ENCODE data around the gene SAT1. TPM values are rescaled to one million over a fixed set of nuclear protein-coding genes. Genes with fewer than 3 reads are reported as not detected.
A peak's percentile ranks its signal among the peaks of the same experiment; 100 is the strongest.

Gene SAT1
- total and polyA plus RNA-seq, 4 donors = 269 to 481 (median 393) TPM

GRCh38 chrX:23749576-23749975 lies 33.4 kb upstream of the SAT1 start:
- H3K36me3 ChIP-seq (ENCODE audit: control insufficient read depth in 1 of 2, insufficient read depth in 2 of 2, low read length in 1 of 2) = no peaks in the 10 kb centered on the region
- DNase-seq = no peak
- 53 to 55% methylated on average over 2 of the region's 2 CpGs for WGBS, 2 donors
- no peaks in the 10 kb centered on the region for H3K27me3 ChIP-seq (ENCODE audit: control insufficient read depth in 1 of 2, insufficient read depth in 2 of 2, low read length in 1 of 2)
- no peaks in the 10 kb centered on the region for H3K9me3 ChIP-seq (ENCODE audit: control insufficient read depth, low read length)
- H3K4me3 ChIP-seq (ENCODE audit: low read length in 2 of 2) = no peak overlapping the region
- intact Hi-C loops (cut with DNase I) = no loop called here
- no peak for ATAC-seq (ENCODE audit: low FRiP score)
- no peak overlapping the region for H3K27ac ChIP-seq (ENCODE audit: low read depth in 1 of 2, low read length in 2 of 2)
- H3K4me1 ChIP-seq (ENCODE audit: control insufficient read depth in 1 of 2, insufficient read depth in 2 of 2, low read length in 2 of 2) = no peaks in the 10 kb centered on the region

- no peaks in the 10 kb centered on the region for H3K27me3 ChIP-seq (ENCODE audit: control insufficient read depth in 1 of 2, insufficient read depth in 2 of 2, low read length in 1 of 2)
- ATAC-seq (ENCODE audit: low FRiP score) = peak; percentile 67
- intact Hi-C loops (cut with DNase I) = loop anchor here in 1 of 2 donors (10.0 kb wide), 1 partner anchor 152 kb away; the partner anchor contains the start of genes APOO and CXorf58
Measured at GRCh38 chrX:23752740-23753415, 30.1 kb upstream of the SAT1 start.

GRCh38 chrX:23754664-23755063 lies 28.3 kb upstream of the SAT1 start:
- Histone ChIP-seq H3K36me3 (ENCODE audit: control insufficient read depth in 1 of 2, insufficient read depth in 2 of 2, low read length in 1 of 2) (no peaks in the 10 kb centered on the region), H3K27ac (ENCODE audit: low read depth in 1 of 2, low read length in 2 of 2) (no peak overlapping the region), H3K9me3 (ENCODE audit: control insufficient read depth, low read length) (no peaks in the 10 kb centered on the region), H3K4me3 (ENCODE audit: low read length in 2 of 2) (no peak overlapping the region), H3K4me1 (ENCODE audit: control insufficient read depth in 1 of 2, insufficient read depth in 2 of 2, low read length in 2 of 2) (no peaks in the 10 kb centered on the region), H3K27me3 (ENCODE audit: control insufficient read depth in 1 of 2, insufficient read depth in 2 of 2, low read length in 1 of 2) (no peaks in the 10 kb centered on the region)
- ATAC-seq (ENCODE audit: low FRiP score) = no peak
- WGBS, 2 donors = 81 to 91% methylated on average over 1 of the region's 1 CpG
- intact Hi-C loops (cut with DNase I) = loop anchor here in 1 of 2 donors (10.0 kb wide), 1 partner anchor 150 kb away; the partner anchor contains the start of genes APOO and CXorf58
- DNase-seq = no peak

More at GRCh38 chrX:23752740-23753415, 30.1 kb upstream of the SAT1 start:
- no peak for DNase-seq
- Histone ChIP-seq H3K4me1 (ENCODE audit: control insufficient read depth in 1 of 2, insufficient read depth in 2 of 2, low read length in 2 of 2) (no peaks in the 10 kb centered on the region), H3K36me3 (ENCODE audit: control insufficient read depth in 1 of 2, insufficient read depth in 2 of 2, low read length in 1 of 2) (no peaks in the 10 kb centered on the region), H3K9me3 (ENCODE audit: control insufficient read depth, low read length) (no peaks in the 10 kb centered on the region), H3K27ac (ENCODE audit: low read depth in 1 of 2, low read length in 2 of 2) (peak overlapping the region; percentile 48 to 88), H3K4me3 (ENCODE audit: low read length in 2 of 2) (no peak overlapping the region)
- 8 to 35% methylated on average over 2 of the region's 2 CpGs for WGBS, 2 donors

- intact Hi-C loops (cut with DNase I) = loop anchor here in 1 of 2 donors (10.0 kb wide), 1 partner anchor 149 kb away; the partner anchor contains the start of genes APOO and CXorf58
- DNase-seq (peak in 1 of 2 donors; percentile 69), ATAC-seq (ENCODE audit: low FRiP score) (no peak)
- Histone ChIP-seq H3K9me3 (ENCODE audit: control insufficient read depth, low read length) (no peaks in the 10 kb centered on the region), H3K4me1 (ENCODE audit: control insufficient read depth in 1 of 2, insufficient read depth in 2 of 2, low read length in 2 of 2) (no peaks in the 10 kb centered on the region), H3K27me3 (ENCODE audit: control insufficient read depth in 1 of 2, insufficient read depth in 2 of 2, low read length in 1 of 2) (no peaks in the 10 kb centered on the region), H3K4me3 (ENCODE audit: low read length in 2 of 2) (no peak overlapping the region), H3K36me3 (ENCODE audit: control insufficient read depth in 1 of 2, insufficient read depth in 2 of 2, low read length in 1 of 2) (no peaks in the 10 kb centered on the region), H3K27ac (ENCODE audit: low read depth in 1 of 2, low read length in 2 of 2) (no peak overlapping the region)
- WGBS, 2 donors = 3 to 8% methylated on average over 4 of the region's 4 CpGs
Measured at GRCh38 chrX:23756165-23756564, 26.8 kb upstream of the SAT1 start.

GRCh38 chrX:23759821-23760220 lies 23.2 kb upstream of the SAT1 start:
- Histone ChIP-seq H3K9me3 (ENCODE audit: control insufficient read depth, low read length) (no peaks in the 10 kb centered on the region), H3K36me3 (ENCODE audit: control insufficient read depth in 1 of 2, insufficient read depth in 2 of 2, low read length in 1 of 2) (no peaks in the 10 kb centered on the region), H3K4me3 (ENCODE audit: low read length in 2 of 2) (no peak overlapping the region), H3K4me1 (ENCODE audit: control insufficient read depth in 1 of 2, insufficient read depth in 2 of 2, low read length in 2 of 2) (no peaks in the 10 kb centered on the region), H3K27ac (ENCODE audit: low read depth in 1 of 2, low read length in 2 of 2) (no peak overlapping the region), H3K27me3 (ENCODE audit: control insufficient read depth in 1 of 2, insufficient read depth in 2 of 2, low read length in 1 of 2) (no peaks in the 10 kb centered on the region)
- WGBS, 2 donors = 79 to 98% methylated on average over 2 of the region's 2 CpGs
- no peak for ATAC-seq (ENCODE audit: low FRiP score)
- intact Hi-C loops (cut with DNase I) = loop anchor here in 1 of 2 donors (10.0 kb wide), 1 partner anchor 145 kb away; the partner anchor contains the start of genes APOO and CXorf58
- no peak for DNase-seq

GRCh38 chrX:23764188-23764984 lies 18.6 kb upstream of the SAT1 start:
- Histone ChIP-seq H3K4me3 (ENCODE audit: low read length in 2 of 2) (no peak overlapping the region), H3K36me3 (ENCODE audit: control insufficient read depth in 1 of 2, insufficient read depth in 2 of 2, low read length in 1 of 2) (no peaks in the 10 kb centered on the region), H3K9me3 (ENCODE audit: control insufficient read depth, low read length) (no peaks in the 10 kb centered on the region), H3K27me3 (ENCODE audit: control insufficient read depth in 1 of 2, insufficient read depth in 2 of 2, low read length in 1 of 2) (no peaks in the 10 kb centered on the region), H3K4me1 (ENCODE audit: control insufficient read depth in 1 of 2, insufficient read depth in 2 of 2, low read length in 2 of 2) (no peaks in the 10 kb centered on the region), H3K27ac (ENCODE audit: low read depth in 1 of 2, low read length in 2 of 2) (no peak overlapping the region)
- DNase-seq (no peak), ATAC-seq (ENCODE audit: low FRiP score) (no peak)
- intact Hi-C loops (cut with DNase I) = no loop called here
- WGBS, 2 donors = 72 to 84% methylated on average over 4 of the region's 4 CpGs

GRCh38 chrX:23765449-23765848 lies 17.5 kb upstream of the SAT1 start:
- Histone ChIP-seq H3K9me3 (ENCODE audit: control insufficient read depth, low read length) (no peaks in the 10 kb centered on the region), H3K4me3 (ENCODE audit: low read length in 2 of 2) (no peak overlapping the region), H3K4me1 (ENCODE audit: control insufficient read depth in 1 of 2, insufficient read depth in 2 of 2, low read length in 2 of 2) (no peaks in the 10 kb centered on the region), H3K27me3 (ENCODE audit: control insufficient read depth in 1 of 2, insufficient read depth in 2 of 2, low read length in 1 of 2) (no peaks in the 10 kb centered on the region), H3K36me3 (ENCODE audit: control insufficient read depth in 1 of 2, insufficient read depth in 2 of 2, low read length in 1 of 2) (no peaks in the 10 kb centered on the region), H3K27ac (ENCODE audit: low read depth in 1 of 2, low read length in 2 of 2) (no peak overlapping the region)
- ATAC-seq (ENCODE audit: low FRiP score) (no peak), DNase-seq (no peak)
- intact Hi-C loops (cut with DNase I) = no loop called here
- WGBS, 2 donors = 76 to 91% methylated on average over 5 of the region's 5 CpGs

- Histone ChIP-seq H3K4me1 (ENCODE audit: control insufficient read depth in 1 of 2, insufficient read depth in 2 of 2, low read length in 2 of 2) (no peaks in the 10 kb centered on the region), H3K4me3 (ENCODE audit: low read length in 2 of 2) (no peak overlapping the region), H3K27me3 (ENCODE audit: control insufficient read depth in 1 of 2, insufficient read depth in 2 of 2, low read length in 1 of 2) (no peaks in the 10 kb centered on the region), H3K27ac (ENCODE audit: low read depth in 1 of 2, low read length in 2 of 2) (no peak overlapping the region), H3K9me3 (ENCODE audit: control insufficient read depth, low read length) (no peaks in the 10 kb centered on the region), H3K36me3 (ENCODE audit: control insufficient read depth in 1 of 2, insufficient read depth in 2 of 2, low read length in 1 of 2) (no peaks in the 10 kb centered on the region)
- WGBS, 2 donors = 91 to 93% methylated on average over 16 of the region's 16 CpGs
- ATAC-seq (ENCODE audit: low FRiP score) (peak; percentile 36), DNase-seq (no peak)
- intact Hi-C loops (cut with DNase I) = no loop called here
Measured at GRCh38 chrX:23765868-23766267, 17.1 kb upstream of the SAT1 start.
